Neutrophil (primary cell): Measurements from ENCODE around the gene COL26A1.

Source experiments
- H3K27ac ChIP-seq: fragments of 200-600 bp; sonication (generic); 2 replicates; pipeline ENCODE4 v1.5.1; 2016; ENCODE audit warnings: mild to moderate bottlenecking, moderate library complexity
- H3K27me3 ChIP-seq: fragments of 200-600 bp; sonication (generic); 2 replicates; pipeline ENCODE4 v1.6.0; 2016; ENCODE audit warnings: mild to moderate bottlenecking
- H3K36me3 ChIP-seq: fragments of 200-600 bp; sonication (generic); 2 replicates; pipeline ENCODE4 v1.5.1; 2017
- H3K4me1 ChIP-seq, 2 experiments: fragments of 200-600 bp in 1 of 2; sonication (generic) in 1 of 2; 1 replicate in 1 of 2; 2 replicates in 1 of 2; pipeline versions ENCODE4 v1.5.1 to v1.6.1; 2013 to 2016; ENCODE audit warnings: low read depth in 1 of 2, low read length in 1 of 2, mild to moderate bottlenecking in 1 of 2, moderate library complexity in 1 of 2; ENCODE audit not compliant: control insufficient read depth in 1 of 2, insufficient read depth in 1 of 2
- H3K4me3 ChIP-seq, 2 experiments: fragments of 200-600 bp in 1 of 2; sonication (generic) in 1 of 2; 1 replicate in 1 of 2; 2 replicates in 1 of 2; pipeline ENCODE4 v1.5.1; 2013 to 2016; ENCODE audit warnings: low read depth in 1 of 2, low read length in 1 of 2, mild to moderate bottlenecking in 1 of 2, moderate library complexity in 1 of 2
- H3K9me3 ChIP-seq: fragments of 200-600 bp; sonication (generic); 2 replicates; pipeline ENCODE4 v1.5.1; 2016
- TF ChIP-seq, protein P1 (sequence below): fragments of 200-600 bp; sonication (generic); IDR thresholded peaks from 2 replicates; pipeline ENCODE4 v1.5.1; 2016; ENCODE audit warnings: antibody characterized with exemption

The COL26A1 gene

DNA sequence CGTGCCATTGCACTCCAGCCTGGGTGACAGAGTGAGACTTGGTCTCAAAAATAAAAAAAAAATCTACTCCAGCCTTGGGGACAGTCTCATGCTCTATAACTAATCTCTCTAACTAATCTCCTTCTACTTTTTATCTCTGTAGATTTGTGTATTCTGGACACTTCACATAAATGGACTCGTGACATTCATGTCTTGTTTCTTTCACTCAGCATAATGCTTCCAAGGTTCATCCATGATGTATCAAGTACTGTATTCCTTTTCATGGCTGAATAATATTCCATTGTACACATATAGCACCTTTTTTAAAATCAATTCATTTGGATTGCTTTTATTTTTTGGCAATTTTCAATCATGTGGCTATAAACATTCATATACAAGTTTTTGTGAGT is 9.8 kb upstream of the COL26A1 start:
- TF ChIP-seq, protein P1, sequence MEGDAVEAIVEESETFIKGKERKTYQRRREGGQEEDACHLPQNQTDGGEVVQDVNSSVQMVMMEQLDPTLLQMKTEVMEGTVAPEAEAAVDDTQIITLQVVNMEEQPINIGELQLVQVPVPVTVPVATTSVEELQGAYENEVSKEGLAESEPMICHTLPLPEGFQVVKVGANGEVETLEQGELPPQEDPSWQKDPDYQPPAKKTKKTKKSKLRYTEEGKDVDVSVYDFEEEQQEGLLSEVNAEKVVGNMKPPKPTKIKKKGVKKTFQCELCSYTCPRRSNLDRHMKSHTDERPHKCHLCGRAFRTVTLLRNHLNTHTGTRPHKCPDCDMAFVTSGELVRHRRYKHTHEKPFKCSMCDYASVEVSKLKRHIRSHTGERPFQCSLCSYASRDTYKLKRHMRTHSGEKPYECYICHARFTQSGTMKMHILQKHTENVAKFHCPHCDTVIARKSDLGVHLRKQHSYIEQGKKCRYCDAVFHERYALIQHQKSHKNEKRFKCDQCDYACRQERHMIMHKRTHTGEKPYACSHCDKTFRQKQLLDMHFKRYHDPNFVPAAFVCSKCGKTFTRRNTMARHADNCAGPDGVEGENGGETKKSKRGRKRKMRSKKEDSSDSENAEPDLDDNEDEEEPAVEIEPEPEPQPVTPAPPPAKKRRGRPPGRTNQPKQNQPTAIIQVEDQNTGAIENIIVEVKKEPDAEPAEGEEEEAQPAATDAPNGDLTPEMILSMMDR = no peak

DNA sequence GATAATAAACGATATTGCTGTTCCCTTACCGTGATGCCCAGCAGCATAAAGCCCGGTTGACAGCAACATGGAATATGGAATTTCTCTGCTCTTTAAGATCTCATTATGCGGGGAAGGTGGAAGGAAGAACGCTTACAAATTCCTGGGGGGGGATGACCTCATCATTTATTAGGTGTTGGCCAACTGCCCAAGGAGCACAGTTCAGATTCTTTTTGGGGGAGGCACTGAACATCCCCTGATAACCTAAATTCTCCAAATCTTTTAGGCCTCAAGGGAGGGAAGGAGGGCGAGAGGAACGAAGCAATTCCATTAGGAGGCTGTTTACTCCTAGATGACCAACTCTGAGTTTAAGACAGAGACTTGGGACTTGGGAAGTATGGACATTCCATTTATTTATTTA is 5.2 kb upstream of the COL26A1 start:
- Histone ChIP-seq H3K36me3 (no peaks in the 10 kb centered on the region), H3K27ac (no peak overlapping the region), H3K27me3 (peaks cover 21% of the 10 kb centered on the region), H3K9me3 (no peaks in the 10 kb centered on the region), H3K4me3 (no peak overlapping the region), H3K4me1 (no peaks in the 10 kb centered on the region)
- TF ChIP-seq, protein P1 = no peak

More for the DNA sequence above, 9.8 kb upstream of the COL26A1 start:
- Histone ChIP-seq H3K4me1 (no peaks in the 10 kb centered on the region), H3K36me3 (no peaks in the 10 kb centered on the region), H3K9me3 (no peaks in the 10 kb centered on the region), H3K27ac (no peak overlapping the region), H3K4me3 (no peak overlapping the region), H3K27me3 (peaks cover 18% of the 10 kb centered on the region)

DNA sequence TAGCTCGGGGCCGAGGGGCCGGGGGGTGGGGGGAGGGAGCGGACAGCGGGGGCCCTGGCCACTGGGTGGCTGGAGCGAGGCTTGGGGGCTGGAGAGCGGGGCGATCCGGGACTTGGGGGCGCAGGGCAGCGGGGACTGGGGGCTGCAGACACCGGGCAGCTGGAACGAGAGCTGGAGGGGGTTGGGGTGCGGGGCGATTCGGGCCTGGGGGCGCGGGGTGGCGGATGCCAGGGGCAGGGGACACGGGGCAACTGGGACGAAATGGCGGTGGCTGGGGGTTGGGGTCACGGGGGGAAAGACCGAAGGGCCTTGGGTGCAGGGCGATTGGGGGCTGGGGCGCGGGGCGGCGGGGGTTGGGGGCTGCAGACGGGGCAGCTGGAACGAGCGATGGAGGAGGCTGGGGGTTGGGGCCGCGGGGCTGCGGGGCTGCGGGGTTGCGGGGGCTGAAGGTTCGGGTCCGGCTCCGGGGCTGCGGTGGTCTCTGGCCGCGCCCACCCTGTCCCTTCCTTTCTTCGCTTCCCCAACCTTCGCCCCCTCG is 590 bp downstream of the COL26A1 start:
- H3K36me3 ChIP-seq = no peaks in the 10 kb centered on the region
- peaks cover 77% of the 10 kb centered on the region for H3K27me3 ChIP-seq
- peaks cover 5 to 6% of the 10 kb centered on the region in 2 experiments for H3K4me1 ChIP-seq
- H3K27ac ChIP-seq = no peak overlapping the region
- TF ChIP-seq, protein P1 = no peak
- H3K9me3 ChIP-seq = no peaks in the 10 kb centered on the region
- H3K4me3 ChIP-seq = no peak overlapping the region

DNA sequence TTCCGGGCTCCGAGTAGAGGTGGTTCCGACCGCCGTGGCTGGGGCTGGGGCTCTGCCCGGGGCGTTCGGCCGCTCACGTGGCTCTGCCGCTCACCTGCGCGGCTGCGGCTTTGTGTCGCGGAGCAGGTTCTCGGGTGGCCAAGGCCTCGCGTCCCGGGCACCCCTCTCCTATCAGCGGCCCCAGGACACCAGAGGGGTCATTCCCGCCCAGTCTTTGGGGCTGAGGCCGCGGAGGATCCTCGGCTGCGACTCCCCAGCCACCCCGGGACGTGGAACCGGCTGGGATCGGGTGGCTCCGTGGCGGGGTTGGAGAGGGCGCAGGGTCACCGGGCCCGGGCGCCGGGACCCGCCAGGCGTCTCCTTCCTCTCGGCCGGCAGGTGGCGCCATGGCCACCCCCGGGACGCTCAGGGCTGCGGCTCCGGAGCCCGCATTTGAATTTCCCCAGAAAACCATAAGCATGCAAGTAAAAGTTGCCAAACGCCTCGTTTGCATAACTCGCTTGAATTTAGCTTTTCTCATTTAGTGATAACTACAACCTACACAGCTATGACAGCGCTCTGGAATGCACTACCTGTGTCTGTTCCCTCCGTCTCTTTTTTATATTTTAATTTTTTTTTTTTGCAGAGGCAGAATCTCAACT is 1.2 kb downstream of the COL26A1 start:
- peak overlapping the region in 1 of 2 experiments; percentile 6 for H3K4me3 ChIP-seq
- no peak overlapping the region for H3K27ac ChIP-seq
- no peaks in the 10 kb centered on the region for H3K36me3 ChIP-seq
- H3K27me3 ChIP-seq = peaks cover 83% of the 10 kb centered on the region
- no peaks in the 10 kb centered on the region for H3K9me3 ChIP-seq
- H3K4me1 ChIP-seq = peaks cover 5 to 6% of the 10 kb centered on the region in 2 experiments
- TF ChIP-seq, protein P1 = peak; percentile 29

DNA sequence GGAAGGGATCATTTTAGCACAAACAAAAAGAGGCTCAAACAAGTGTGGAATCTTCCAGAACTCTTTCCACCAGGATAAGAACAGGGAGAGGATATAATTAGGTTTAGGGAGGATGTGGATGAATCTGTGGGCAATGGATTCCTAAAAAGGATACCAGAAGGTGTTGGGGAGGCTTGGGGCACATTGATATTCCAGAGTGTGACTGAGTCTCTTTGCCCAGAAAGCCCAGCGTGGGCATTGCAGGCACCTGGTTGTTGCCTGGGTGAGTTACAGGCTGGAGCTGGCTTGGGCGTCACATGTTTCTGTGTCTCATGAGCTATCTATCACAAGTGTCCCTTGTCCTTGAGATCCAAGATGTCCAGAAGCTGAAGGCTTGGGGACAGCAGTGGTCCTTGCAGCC is 3.3 kb downstream of the COL26A1 start:
- TF ChIP-seq, protein P1 = no peak
- H3K27ac ChIP-seq = no peak overlapping the region
- peaks cover 5 to 6% of the 10 kb centered on the region in 2 experiments for H3K4me1 ChIP-seq
- H3K9me3 ChIP-seq = no peaks in the 10 kb centered on the region
- no peaks in the 10 kb centered on the region for H3K36me3 ChIP-seq
- peaks cover 95% of the 10 kb centered on the region for H3K27me3 ChIP-seq
- H3K4me3 ChIP-seq = no peak overlapping the region
